Mucosa of rectum (tissue), 2 donors: ENCODE measurements around the gene PPA1.
"Not testable (repeated sequence)": the region's sequence is repeated elsewhere in the genome, so short reads cannot be mapped to it uniquely, and the experiment has no call there.

ENCODE experiments used
- H3K27ac ChIP-seq, 2 donors: one replicate each; pipeline ENCODE4 v1.7.0; 2013; ENCODE audit warnings: inconsistent platforms in 2 of 2, low read depth in 2 of 2, low read length in 2 of 2
- H3K27me3 ChIP-seq, 2 donors: one replicate each; pipeline ENCODE4 v1.7.0; 2013; ENCODE audit warnings: low read length in 2 of 2; ENCODE audit not compliant: control insufficient read depth in 2 of 2, insufficient read depth in 2 of 2
- H3K36me3 ChIP-seq, 2 donors: one replicate each; pipeline ENCODE4 v1.7.0; 2013; ENCODE audit warnings: low read length in 2 of 2; ENCODE audit not compliant: control insufficient read depth in 2 of 2, insufficient read depth in 2 of 2
- H3K4me1 ChIP-seq, 2 donors: one replicate each; pipeline ENCODE4 v1.7.0; 2013; ENCODE audit warnings: low read length in 2 of 2, mild to moderate bottlenecking in 1 of 2; ENCODE audit not compliant: control insufficient read depth in 2 of 2, insufficient read depth in 2 of 2
- H3K4me3 ChIP-seq, 2 donors: one replicate each; pipeline ENCODE4 v1.7.0; 2013; ENCODE audit warnings: low read length in 2 of 2
- H3K9ac ChIP-seq, 2 donors: one replicate each; pipeline ENCODE4 v1.7.0; 2013; ENCODE audit warnings: low read length in 2 of 2, low read depth in 1 of 2, mild to moderate bottlenecking in 1 of 2
- H3K9me3 ChIP-seq, 2 donors: one replicate each; pipeline ENCODE4 v1.7.0; 2013; ENCODE audit warnings: low read length in 2 of 2; ENCODE audit not compliant: control insufficient read depth in 2 of 2
- donor health status: healthy.
- donor health status: Normal muscosa, but diverticular disease.

Gene PPA1

DNA sequence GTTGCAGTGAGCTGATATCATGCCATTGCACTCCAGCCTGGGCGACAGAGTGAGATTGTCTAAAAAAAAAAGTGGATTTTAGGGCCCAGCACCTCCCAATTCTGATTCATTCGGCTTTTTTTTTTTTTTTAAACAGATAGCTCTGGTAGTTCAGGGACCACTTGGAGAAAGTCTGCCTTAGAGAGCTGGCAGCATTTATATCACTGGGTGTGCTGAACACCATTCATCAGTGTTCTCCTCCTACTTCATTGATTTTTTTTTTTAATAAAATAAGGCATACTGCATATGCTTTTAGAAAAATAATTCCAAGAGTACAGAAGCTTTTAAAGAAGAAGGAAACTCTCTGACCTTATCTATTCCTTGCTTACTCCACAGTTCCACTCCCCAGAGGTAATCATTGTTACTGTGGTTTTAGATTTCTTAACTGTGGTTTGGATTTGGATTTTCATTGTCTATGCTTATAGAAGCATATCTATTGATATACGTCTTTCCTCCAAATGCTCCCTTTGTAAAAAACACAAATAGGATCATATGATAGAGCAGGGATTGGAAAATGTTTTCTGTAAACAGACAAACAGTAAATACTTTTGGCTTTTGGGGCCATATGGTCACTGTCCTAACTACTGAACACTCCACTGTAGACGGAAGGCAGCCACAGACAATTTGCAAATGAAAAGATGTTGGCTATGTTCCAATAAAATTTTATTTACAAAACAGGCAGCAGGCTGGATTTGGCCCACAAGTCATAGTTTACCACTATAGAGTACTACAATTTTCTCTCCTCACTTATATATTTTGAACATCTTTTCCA lies 41.9 kb downstream of the PPA1 start:
- Histone ChIP-seq H3K4me3 (no peak overlapping the region), H3K9ac (no peak overlapping the region), H3K9me3 (no peaks in the 10 kb centered on the region), H3K36me3 (no peaks in the 10 kb centered on the region), H3K27ac (no peak overlapping the region), H3K4me1 (no peaks in the 10 kb centered on the region), H3K27me3 (no peaks in the 10 kb centered on the region)

DNA sequence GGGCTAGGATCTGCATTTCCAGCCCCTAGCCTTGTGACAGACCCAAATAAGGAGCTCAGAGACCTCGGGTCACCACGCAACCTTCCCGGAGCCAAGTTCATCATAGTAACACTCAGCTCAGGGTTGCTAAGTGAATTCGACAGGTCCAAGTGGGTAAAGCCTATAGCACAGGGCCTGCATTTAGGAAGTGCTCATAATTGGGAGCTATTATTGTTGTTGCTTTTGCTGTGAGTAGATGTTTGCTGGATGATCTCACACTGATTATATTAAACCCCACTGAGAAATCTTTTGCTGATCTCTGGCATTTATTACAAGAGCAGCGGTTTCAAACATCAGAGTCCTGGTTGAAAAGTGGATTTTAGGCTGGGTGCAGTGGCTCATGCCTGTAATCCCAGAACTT lies 42.6 kb downstream of the PPA1 start:
- Histone ChIP-seq H3K9ac (no peak overlapping the region), H3K4me1 (peaks cover 0 to 2% of the 10 kb centered on the region in 2 donors), H3K36me3 (no peaks in the 10 kb centered on the region), H3K9me3 (no peaks in the 10 kb centered on the region), H3K4me3 (no peak overlapping the region), H3K27ac (peak overlapping the region in 1 of 2 donors; percentile 6), H3K27me3 (no peaks in the 10 kb centered on the region)

DNA sequence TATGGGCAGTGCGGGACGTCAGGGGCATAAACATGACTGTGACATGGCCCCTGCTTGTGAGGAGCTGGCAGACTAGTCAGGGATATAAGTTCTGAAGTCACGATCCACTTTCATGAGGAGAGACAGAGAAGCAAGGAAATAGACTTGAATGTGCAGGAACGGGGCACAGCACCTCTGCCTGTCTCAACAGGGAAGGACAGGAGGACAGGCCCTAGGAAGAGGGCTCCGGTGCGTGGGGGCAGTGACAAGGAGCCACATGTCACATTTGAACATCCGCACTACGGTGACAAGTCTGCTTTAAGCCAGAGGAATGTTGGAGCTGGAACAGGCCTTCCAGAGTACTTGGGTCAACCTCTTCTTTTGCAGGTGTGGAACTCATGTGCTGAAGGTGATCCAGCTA lies 43.1 kb downstream of the PPA1 start:
- no peak overlapping the region for H3K9ac ChIP-seq
- H3K36me3 ChIP-seq = no peaks in the 10 kb centered on the region
- no peaks in the 10 kb centered on the region for H3K27me3 ChIP-seq
- H3K4me3 ChIP-seq = no peak overlapping the region
- H3K4me1 ChIP-seq = peaks cover 0 to 2% of the 10 kb centered on the region in 2 donors
- H3K27ac ChIP-seq = no peak overlapping the region
- H3K9me3 ChIP-seq = no peaks in the 10 kb centered on the region

DNA sequence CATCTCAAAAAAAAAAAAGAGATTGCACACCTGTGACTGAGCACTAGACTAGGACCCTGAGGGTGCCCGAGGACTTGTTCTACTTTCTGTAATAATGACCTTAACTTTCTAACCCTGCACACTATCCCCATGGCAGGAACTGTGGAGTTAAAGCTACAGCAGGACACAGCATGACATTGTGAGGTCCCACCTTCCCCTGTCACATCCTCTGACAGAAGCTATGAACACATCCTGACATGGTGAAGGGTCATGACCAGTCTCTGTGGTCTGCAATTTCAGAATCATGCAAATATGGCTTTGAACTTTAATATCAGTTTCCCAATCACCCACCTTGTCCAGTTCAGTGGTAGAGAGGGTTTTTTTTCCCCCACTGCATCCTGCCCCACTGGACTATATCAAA lies 44.5 kb downstream of the PPA1 start:
- no peaks in the 10 kb centered on the region for H3K36me3 ChIP-seq
- H3K4me1 ChIP-seq = peaks cover 0 to 2% of the 10 kb centered on the region in 2 donors
- no peaks in the 10 kb centered on the region for H3K9me3 ChIP-seq
- H3K4me3 ChIP-seq = no peak overlapping the region
- no peaks in the 10 kb centered on the region for H3K27me3 ChIP-seq
- H3K9ac ChIP-seq = no peak overlapping the region
- H3K27ac ChIP-seq = no peak overlapping the region

DNA sequence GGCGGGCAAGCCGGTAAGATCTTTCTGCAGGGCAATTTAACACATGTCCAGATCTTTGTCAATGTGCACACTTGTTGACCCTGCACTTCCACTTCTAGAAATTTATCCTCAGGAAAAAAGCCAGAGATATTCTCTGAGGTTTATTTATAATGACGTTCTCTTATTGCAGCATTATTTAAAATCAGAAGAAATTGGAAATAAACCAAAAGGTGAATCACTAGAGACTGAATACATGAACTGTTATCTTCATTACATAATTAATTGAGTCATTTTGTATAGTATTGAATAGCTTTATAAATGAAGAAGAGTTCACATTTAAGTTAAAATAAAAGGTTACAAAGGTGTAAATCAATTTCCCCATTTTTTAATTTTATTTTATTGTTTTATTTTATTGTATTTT lies 46.7 kb downstream of the PPA1 start:
- Histone ChIP-seq H3K27me3 (no peaks in the 10 kb centered on the region), H3K36me3 (no peaks in the 10 kb centered on the region), H3K9ac (no peak overlapping the region), H3K9me3 (no peaks in the 10 kb centered on the region), H3K27ac (no peak overlapping the region), H3K4me3 (no peak overlapping the region), H3K4me1 (peaks cover 0 to 2% of the 10 kb centered on the region in 2 donors)

DNA sequence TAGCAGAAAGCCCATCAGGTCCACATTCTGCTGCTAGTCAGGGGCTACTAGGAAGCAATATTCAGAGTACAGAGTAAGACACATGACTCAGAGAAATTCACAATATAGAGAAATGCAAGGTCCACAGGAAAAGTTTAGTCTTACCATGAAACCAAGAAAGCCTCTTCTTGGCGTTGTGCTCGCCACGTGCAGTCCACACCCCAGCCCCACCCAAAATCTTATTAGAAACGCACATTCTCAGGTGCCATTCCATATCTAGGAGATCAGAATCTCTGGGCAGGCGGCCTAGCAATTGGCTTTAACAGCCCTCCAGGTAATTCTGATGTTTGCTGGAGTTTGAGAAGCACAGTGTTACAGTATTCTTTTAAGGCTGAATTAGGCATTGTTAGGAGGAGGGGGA lies 47.1 kb downstream of the PPA1 start:
- Histone ChIP-seq H3K9ac (no peak overlapping the region), H3K36me3 (no peaks in the 10 kb centered on the region), H3K4me1 (peaks cover 0 to 2% of the 10 kb centered on the region in 2 donors), H3K27ac (no peak overlapping the region), H3K27me3 (no peaks in the 10 kb centered on the region), H3K4me3 (no peak overlapping the region), H3K9me3 (no peaks in the 10 kb centered on the region)

DNA sequence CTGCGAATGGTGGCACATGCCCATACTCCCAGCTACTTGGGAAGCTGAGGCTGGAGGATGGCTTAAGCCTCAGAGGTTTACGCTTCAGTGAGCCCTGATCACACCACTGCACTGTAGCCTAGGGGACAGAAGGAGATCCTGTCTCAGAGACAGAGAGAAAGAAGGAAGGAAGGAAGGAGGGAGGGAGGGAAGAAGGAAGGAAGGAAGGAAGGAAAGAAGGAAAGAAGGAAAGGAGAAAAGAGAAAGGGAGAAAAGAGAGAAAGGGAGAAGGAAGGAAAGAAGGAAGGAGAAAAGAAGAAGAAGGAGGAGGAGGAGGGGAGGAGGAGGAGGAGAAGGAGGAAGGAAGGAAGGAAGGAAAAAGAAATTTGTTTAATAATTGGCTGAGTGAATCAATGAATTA lies 49.9 kb downstream of the PPA1 start:
- Histone ChIP-seq H3K36me3 (no peaks in the 10 kb centered on the region), H3K9ac (no peak overlapping the region), H3K4me1 (peaks cover 0 to 2% of the 10 kb centered on the region in 2 donors), H3K4me3 (no peak overlapping the region), H3K9me3 (no peaks in the 10 kb centered on the region), H3K27me3 (no peaks in the 10 kb centered on the region), H3K27ac (no peak overlapping the region)

DNA sequence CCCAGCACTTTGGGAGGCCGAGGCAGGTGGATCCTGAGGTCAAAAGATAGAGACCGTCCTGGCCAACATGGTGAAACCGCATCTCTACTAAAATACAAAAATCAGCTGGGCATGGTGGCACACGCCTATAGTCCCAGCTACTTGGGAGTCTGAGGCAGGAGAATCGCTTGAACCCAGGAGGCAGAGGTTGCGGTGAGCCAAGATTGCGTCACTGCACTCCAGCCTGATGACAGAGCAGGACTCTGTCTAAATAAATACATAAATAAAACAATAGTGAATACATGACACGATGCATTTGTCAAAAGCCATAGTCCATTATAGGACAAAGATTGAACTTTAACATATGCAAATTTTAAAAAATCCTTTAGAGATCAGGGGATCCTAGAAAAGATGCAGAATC lies 54.0 kb downstream of the PPA1 start:
- H3K27me3 ChIP-seq, H3K27ac ChIP-seq, H3K9ac ChIP-seq, H3K9me3 ChIP-seq, H3K36me3 ChIP-seq, H3K4me3 ChIP-seq, H3K4me1 ChIP-seq: not testable (repeated sequence)

DNA sequence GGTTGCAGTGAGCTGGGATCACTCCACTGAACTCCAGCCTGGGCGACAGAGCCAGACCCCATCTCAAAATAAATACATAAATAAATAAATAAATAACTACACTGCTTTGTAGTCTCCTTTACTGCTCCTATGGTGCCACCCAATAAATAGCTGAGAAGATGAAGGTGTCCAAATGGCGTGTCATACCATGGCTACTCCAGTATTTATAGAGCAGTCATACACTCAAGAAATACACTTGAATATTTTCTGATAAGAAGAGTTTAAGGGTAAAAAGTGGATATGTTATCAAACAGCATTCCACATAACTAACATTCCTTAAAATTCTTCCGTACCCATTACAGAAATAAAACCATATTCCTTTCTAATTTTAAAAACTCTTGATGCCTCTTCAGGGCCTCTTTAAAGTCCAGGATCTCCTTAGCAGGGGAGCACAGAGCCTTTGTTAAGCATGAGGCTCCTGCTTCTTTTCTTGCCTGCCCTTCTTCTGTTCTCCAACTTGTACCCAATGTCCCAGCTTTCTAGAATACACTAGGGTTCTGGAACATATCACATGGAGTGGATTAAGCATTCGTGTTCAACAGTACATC lies 55.0 kb downstream of the PPA1 start:
- Histone ChIP-seq H3K27ac (no peak overlapping the region), H3K27me3 (no peaks in the 10 kb centered on the region), H3K4me1 (peaks cover 0 to 6% of the 10 kb centered on the region in 2 donors), H3K9ac (no peak overlapping the region), H3K4me3 (no peak overlapping the region), H3K9me3 (no peaks in the 10 kb centered on the region), H3K36me3 (no peaks in the 10 kb centered on the region)

DNA sequence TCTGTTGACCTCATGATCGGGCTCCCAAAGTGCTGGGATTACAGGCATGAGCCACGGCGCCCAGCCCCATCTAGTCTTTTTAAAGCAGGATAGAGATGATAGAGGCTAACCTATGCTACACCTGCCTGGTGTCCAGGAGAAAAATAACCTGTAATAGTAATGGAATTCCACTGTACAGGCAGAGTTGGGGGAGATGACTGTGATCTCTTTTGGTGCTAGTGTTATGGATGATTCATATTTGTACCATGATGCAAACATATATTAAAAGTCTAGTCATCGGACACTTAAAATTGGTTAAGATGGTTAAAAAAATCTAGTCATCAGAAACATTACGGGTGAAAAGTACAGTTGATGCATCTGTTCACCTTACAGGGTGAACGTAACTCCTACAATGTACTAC lies 56.8 kb downstream of the PPA1 start:
- no peak overlapping the region for H3K9ac ChIP-seq
- H3K27me3 ChIP-seq = no peaks in the 10 kb centered on the region
- peaks cover 0 to 6% of the 10 kb centered on the region in 2 donors for H3K4me1 ChIP-seq
- no peaks in the 10 kb centered on the region for H3K9me3 ChIP-seq
- H3K36me3 ChIP-seq = no peaks in the 10 kb centered on the region
- no peak overlapping the region for H3K4me3 ChIP-seq
- no peak overlapping the region for H3K27ac ChIP-seq
